Gastroesophageal sphincter (tissue), 4 donors: Measurements from ENCODE around the gene SLC2A11. TPM values are rescaled to one million over a fixed set of nuclear protein-coding genes. Genes with fewer than 3 reads are reported as not detected.
A peak's percentile ranks its signal among the peaks of the same experiment; 100 is the strongest.

Source experiments
- ATAC-seq: fragments of 150-250 bp; one replicate; pipeline ENCODE4 v1.9.1; 2016; ENCODE audit warnings: mild to moderate bottlenecking, moderate library complexity
- H3K27ac ChIP-seq, 4 donors: fragments of 200-600 bp; sonication (generic) in 3 of 4; 1 replicate in 3 of 4; 2 replicates in 1 of 4; pipeline ENCODE4 v1.5.1; 2016 to 2019
- H3K27me3 ChIP-seq: fragments of 200-600 bp; sonication (generic); one replicate; pipeline ENCODE4 v1.5.1; 2019
- H3K36me3 ChIP-seq, 2 donors: fragments of 200-600 bp; sonication (generic); one replicate each; pipeline ENCODE4 v1.5.1; 2019; ENCODE audit warnings: control low read depth in 1 of 2
- H3K4me1 ChIP-seq, 3 donors: fragments of 200-600 bp; sonication (generic); 1 replicate in 2 of 3; 2 replicates in 1 of 3; pipeline ENCODE4 v1.5.1; 2016 to 2019; ENCODE audit warnings: control low read depth in 2 of 3
- H3K4me3 ChIP-seq, 2 donors: fragments of 200-600 bp; sonication (generic); one replicate each; pipeline ENCODE4 v1.5.1; 2019; ENCODE audit warnings: mild to moderate bottlenecking in 1 of 2, moderate library complexity in 1 of 2
- H3K9me3 ChIP-seq, 3 donors: fragments of 200-600 bp; sonication (generic); one replicate each; pipeline ENCODE4 v1.5.1; 2017 to 2019; ENCODE audit warnings: control low read depth in 2 of 3
- EP300 ChIP-seq: sonication (generic); formaldehyde crosslinking; IDR thresholded peaks from one replicate; pipeline ENCODE4 v1.6.1; 2017; ENCODE audit warnings: antibody characterized with exemption, mild to moderate bottlenecking
- POLR2A ChIP-seq, 2 donors: fragments of 450-650 bp; IDR thresholded peaks; one replicate each; pipeline ENCODE4 v1.6.1; 2017; ENCODE audit warnings: antibody characterized with exemption in 2 of 2, mild to moderate bottlenecking in 2 of 2, moderate library complexity in 1 of 2
- POLR2AphosphoS5 ChIP-seq: sonication (generic); formaldehyde crosslinking; IDR thresholded peaks from one replicate; pipeline ENCODE4 v1.6.1; 2017; ENCODE audit warnings: antibody characterized with exemption
- WGBS, 2 donors: methylation state at CpG; one replicate each; pipeline ENCODE4 v1.1.5; 2018; ENCODE audit warnings: low coverage in 1 of 2; 5-methylcytosine and 5-hydroxymethylcytosine counted together
- total RNA-seq, 4 donors: library from RNA; depleted of rRNA; stranded (reverse); fragments of >200 nt; gene quantifications; one replicate each; pipeline ENCODE4 v1.1.0, GENCODE V29; 2016
- TF ChIP-seq, protein P1 (sequence below), 4 experiments: fragments of 200-600 bp in 2 of 4; fragments of 450-650 bp in 2 of 4; sonication (generic) in 1 of 4; IDR thresholded peaks; one replicate each; pipeline ENCODE4 v1.5.1; 2017 to 2019; ENCODE audit warnings: antibody characterized with exemption in 4 of 4, mild to moderate bottlenecking in 2 of 4, moderate library complexity in 2 of 4

The SLC2A11 gene
- total RNA-seq, 4 donors from 2014 or later: 7.3 to 39.8 (median 18.8) TPM

DNA sequence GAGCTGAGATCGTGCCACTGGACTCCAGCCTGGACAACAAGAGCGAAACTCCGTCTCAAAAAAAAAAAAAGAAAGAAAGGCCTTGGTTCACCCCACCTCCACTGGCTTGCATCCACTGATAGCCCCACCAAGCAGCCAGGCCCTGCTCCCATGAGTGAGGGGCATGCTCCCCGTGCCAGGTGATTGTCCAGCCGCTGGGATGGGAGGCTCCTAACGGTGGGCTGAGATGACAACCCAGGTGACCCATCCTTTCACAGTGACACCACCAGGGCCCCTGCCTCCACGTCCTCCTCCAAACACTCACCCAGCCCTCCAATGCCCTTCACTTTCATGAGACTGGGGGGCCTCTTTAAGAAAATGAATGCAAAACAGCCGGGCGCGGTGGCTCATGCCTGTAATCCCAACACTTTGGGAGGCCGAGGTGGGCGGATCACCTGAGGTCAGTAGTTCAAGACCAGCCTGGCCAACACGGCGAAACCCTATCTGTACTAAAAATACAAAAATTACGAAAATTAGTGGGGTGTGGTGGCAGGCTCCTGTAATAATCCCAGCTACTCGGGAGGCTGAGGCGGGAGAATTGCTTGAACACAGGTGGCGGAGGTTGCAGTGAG lies 10.3 kb upstream of the SLC2A11 start:
- no peak for ATAC-seq
- Histone ChIP-seq H3K4me3 (no peak overlapping the region), H3K36me3 (no peaks in the 10 kb centered on the region), H3K27ac (no peak overlapping the region), H3K9me3 (no peaks in the 10 kb centered on the region), H3K27me3 (no peaks in the 10 kb centered on the region), H3K4me1 (peaks cover 0 to 41% (median 8%) of the 10 kb centered on the region in 3 donors)
- 93 to 94% methylated on average over 6 to 10 of the region's 18 CpGs for WGBS, 2 donors
- no peak for TF ChIP-seq POLR2A (IDR thresholded peaks at IDR 0.05)
- TF ChIP-seq, protein P1, sequence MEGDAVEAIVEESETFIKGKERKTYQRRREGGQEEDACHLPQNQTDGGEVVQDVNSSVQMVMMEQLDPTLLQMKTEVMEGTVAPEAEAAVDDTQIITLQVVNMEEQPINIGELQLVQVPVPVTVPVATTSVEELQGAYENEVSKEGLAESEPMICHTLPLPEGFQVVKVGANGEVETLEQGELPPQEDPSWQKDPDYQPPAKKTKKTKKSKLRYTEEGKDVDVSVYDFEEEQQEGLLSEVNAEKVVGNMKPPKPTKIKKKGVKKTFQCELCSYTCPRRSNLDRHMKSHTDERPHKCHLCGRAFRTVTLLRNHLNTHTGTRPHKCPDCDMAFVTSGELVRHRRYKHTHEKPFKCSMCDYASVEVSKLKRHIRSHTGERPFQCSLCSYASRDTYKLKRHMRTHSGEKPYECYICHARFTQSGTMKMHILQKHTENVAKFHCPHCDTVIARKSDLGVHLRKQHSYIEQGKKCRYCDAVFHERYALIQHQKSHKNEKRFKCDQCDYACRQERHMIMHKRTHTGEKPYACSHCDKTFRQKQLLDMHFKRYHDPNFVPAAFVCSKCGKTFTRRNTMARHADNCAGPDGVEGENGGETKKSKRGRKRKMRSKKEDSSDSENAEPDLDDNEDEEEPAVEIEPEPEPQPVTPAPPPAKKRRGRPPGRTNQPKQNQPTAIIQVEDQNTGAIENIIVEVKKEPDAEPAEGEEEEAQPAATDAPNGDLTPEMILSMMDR (IDR thresholded peaks at IDR 0.05): no peak

DNA sequence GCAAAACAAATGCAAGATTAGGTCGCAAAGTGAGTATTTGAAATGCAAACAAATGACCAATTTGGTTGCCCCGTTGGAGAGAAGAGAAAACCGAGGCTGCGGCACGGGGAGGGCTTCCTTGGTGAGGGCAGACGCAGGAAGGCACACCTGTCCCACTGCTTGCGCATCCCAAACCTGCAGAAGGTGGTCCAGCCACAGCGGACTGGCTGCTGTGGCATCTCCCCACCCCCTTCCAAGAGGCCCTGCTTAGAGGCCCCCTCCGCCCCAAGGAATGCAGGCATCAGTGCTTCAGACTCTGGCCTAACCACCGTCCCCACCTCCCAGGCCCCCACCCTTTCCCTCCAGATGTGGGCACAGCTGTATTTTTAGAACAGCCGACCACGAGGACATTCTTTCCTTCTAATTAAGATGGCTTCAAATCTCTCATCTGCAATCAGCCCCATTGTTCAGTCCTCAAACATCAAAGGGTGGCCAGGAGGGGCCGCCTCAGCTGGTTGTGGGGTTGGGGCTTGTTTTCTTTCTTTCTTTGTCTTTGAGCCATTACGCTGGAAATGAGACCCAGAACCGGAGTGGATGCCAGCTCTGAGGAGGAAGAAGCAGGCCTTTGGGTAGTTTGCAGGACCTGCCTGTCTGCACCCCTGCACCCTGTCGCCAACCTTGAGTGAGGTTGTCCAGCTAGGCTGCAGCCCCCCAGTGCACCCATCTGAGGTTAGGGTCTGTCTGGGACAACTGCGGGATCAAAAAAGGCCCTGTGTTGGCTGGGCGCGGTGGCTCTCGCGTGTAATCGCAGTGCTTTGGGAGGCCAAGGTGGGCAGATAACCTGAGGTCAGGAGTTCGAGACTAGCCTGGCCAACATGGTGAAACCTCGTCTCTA lies 9.4 kb upstream of the SLC2A11 start:
- no peak for ATAC-seq
- H3K4me3 ChIP-seq: no peak overlapping the region
- H3K27me3 ChIP-seq: no peaks in the 10 kb centered on the region
- WGBS, 2 donors: 73 to 81% methylated on average over 6 to 10 of the region's 24 CpGs
- no peak for TF ChIP-seq POLR2AphosphoS5
- TF ChIP-seq, protein P1 (IDR thresholded peaks at IDR 0.05): no peak
- no peak for TF ChIP-seq EP300
- TF ChIP-seq POLR2A (IDR thresholded peaks at IDR 0.05): no peak
- H3K4me1 ChIP-seq: peaks cover 0 to 41% (median 8%) of the 10 kb centered on the region in 3 donors
- H3K9me3 ChIP-seq: no peaks in the 10 kb centered on the region
- H3K36me3 ChIP-seq: no peaks in the 10 kb centered on the region
- no peak overlapping the region for H3K27ac ChIP-seq

DNA sequence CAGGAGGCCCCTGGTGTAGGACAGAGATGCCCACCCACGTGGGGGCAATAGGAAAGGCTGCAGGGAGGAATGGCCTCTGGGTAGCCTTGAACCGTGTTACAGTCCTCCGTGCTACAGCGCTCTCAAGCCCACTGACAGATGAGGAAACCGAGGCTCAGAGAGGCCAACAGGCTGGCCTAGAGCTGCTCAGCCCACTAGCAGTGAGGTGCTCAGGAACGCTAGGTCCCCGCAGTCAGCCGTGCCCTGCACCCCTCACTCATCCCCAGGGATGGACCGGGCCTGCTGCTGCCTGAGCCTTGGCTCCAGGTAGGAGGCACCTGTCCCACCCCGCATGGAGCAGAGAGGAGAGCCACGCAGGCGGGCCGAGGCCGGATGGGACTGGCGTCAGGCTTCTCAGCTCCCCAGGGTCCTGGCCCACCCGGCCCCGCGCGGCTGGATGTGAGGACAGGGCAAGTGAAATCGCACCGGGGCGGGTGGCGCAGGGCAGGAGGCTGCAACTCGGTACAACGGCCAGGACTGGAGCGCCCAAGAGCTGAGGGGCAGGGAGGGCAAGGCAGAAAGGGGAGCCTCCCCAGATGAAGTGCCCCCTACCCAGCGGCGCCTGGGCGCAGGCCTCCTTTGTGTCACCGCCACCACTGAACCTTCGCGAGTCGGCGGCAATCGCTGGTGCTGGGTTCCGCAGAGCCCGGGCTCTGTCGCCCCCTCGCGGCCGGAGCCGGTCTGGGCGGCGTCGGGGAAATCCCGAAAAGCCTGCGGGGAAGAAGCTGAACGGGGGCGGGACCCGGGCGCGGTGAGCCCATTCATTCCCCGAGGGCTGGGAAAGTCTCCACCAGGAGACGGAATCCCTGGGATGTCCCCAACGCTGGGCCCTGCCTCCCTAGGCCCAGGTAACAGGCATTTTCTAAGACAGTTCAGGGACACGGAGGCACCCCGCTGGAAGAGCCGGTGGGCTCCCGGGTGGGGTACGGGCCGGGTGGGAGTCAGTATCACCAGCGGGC lies 8.4 kb upstream of the SLC2A11 start:
- no peak for TF ChIP-seq EP300
- TF ChIP-seq, protein P1 (IDR thresholded peaks at IDR 0.05): peak in 3 of 4 experiments; percentile 97 to 99 (median 98)
- no peak overlapping the region for H3K27ac ChIP-seq
- H3K27me3 ChIP-seq: no peaks in the 10 kb centered on the region
- no peaks in the 10 kb centered on the region for H3K36me3 ChIP-seq
- ATAC-seq: peak; percentile 86
- peaks cover 0 to 38% (median 8%) of the 10 kb centered on the region in 3 donors for H3K4me1 ChIP-seq
- 12 to 30% methylated on average over 8 to 12 of the region's 62 CpGs for WGBS, 2 donors
- peak overlapping the region in 1 of 2 donors; percentile 19 for H3K4me3 ChIP-seq
- no peaks in the 10 kb centered on the region for H3K9me3 ChIP-seq

DNA sequence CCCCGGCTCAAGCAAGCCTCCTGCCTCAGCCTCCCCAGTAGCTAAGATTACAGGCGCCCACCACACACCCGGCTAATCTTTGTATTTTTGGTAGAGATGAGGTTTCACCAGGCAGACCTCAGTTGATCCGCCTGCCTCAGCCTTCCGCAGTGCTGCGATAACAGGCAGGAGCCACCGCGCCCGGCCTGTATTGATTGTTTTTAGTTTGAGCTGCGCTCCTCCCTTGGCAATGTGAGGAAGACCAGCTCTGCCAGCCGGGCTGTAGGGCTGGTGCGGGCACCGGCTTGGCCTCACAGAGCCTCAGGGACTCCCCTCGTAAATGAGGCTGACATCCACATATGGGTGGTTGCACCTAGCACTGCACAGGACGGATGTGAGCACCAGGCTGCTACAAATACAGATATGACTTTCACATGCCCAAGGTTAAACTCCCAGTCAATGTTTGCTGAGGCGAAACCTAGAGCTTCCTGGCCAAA lies 7.5 kb upstream of the SLC2A11 start:
- Histone ChIP-seq H3K4me3 (no peak overlapping the region), H3K36me3 (no peaks in the 10 kb centered on the region), H3K27ac (no peak overlapping the region), H3K27me3 (no peaks in the 10 kb centered on the region), H3K9me3 (no peaks in the 10 kb centered on the region), H3K4me1 (peaks cover 0 to 29% (median 8%) of the 10 kb centered on the region in 3 donors)
- WGBS, 2 donors: 73% methylated on average over 6 of the region's 16 CpGs; no CpG with 5 or more reads in 1 of the 2 donors
- TF ChIP-seq, protein P1 (IDR thresholded peaks at IDR 0.05): no peak
- no peak for TF ChIP-seq POLR2AphosphoS5
- TF ChIP-seq POLR2A (IDR thresholded peaks at IDR 0.05): no peak
- TF ChIP-seq EP300: no peak
- ATAC-seq: no peak
